HepG2 (cell line): ENCODE measurements around the gene OTUB2. TPM values are rescaled to one million over a fixed set of nuclear protein-coding genes. Genes with fewer than 3 reads are reported as not detected.

Source experiments
- BHLHE40 ChIP-seq: IDR thresholded peaks from 2 replicates; pipeline ENCODE4 v1.6.1; 2011; ENCODE audit warnings: low read length, improper control_type of control experiment
- CBX5 ChIP-seq: sonication (generic); formaldehyde crosslinking; IDR thresholded peaks from 2 replicates; pipeline ENCODE4 v1.4.0; 2020; ENCODE audit warnings: missing genetic modification reagents, borderline replicate concordance
- EHMT2 ChIP-seq: fragments of 200-600 bp; sonication (generic); IDR thresholded peaks from 2 replicates; pipeline ENCODE4 v1.7.0; 2017; ENCODE audit warnings: antibody characterized with exemption, low read depth, low read length, borderline replicate concordance
- HMGA1 ChIP-seq: sonication (generic); formaldehyde crosslinking; conservative IDR thresholded peaks from 2 replicates; pipeline ENCODE4 v1.4.0; 2020; ENCODE audit warnings: missing genetic modification reagents
- HOXD1 ChIP-seq: sonication (generic); formaldehyde crosslinking; IDR thresholded peaks from 2 replicates; pipeline ENCODE4 v1.5.0; 2020; ENCODE audit warnings: missing genetic modification reagents
- RBM39 ChIP-seq: fragments of 200-400 bp; formaldehyde crosslinking; IDR thresholded peaks from one replicate; pipeline ENCODE4 v1.6.1; 2018; ENCODE audit warnings: antibody characterized with exemption, mild to moderate bottlenecking, low read depth, low read length; ENCODE audit not compliant: poor library complexity, severe bottlenecking
- RCOR2 ChIP-seq: IDR thresholded peaks from 2 replicates; pipeline ENCODE4 v1.6.1; 2016; ENCODE audit warnings: missing biosample characterization, missing genetic modification reagents
- SETDB1 ChIP-seq: sonication (generic); formaldehyde crosslinking; IDR thresholded peaks from 2 replicates; pipeline ENCODE4 v1.5.1; 2020; ENCODE audit warnings: missing genetic modification reagents, mild to moderate bottlenecking, borderline replicate concordance
- SRY ChIP-seq: sonication (generic); formaldehyde crosslinking; IDR thresholded peaks from 2 replicates; pipeline ENCODE4 v1.8.0; 2022; ENCODE audit warnings: mild to moderate bottlenecking, missing genetic modification reagents
- TCF12 ChIP-seq, 2 experiments: fragments of 450-650 bp in 1 of 2; sonication (generic) in 1 of 2; formaldehyde crosslinking in 1 of 2; IDR thresholded peaks; 2 replicates each; pipeline versions ENCODE4 v1.6.1 to v1.8.0; 2017 to 2022; ENCODE audit warnings: antibody characterized with exemption in 1 of 2, mild to moderate bottlenecking in 1 of 2, missing genetic modification reagents in 1 of 2, moderate library complexity in 1 of 2
- TMF1 ChIP-seq: sonication (generic); formaldehyde crosslinking; IDR thresholded peaks from 2 replicates; pipeline ENCODE4 v1.8.1; 2022; ENCODE audit warnings: low read depth, missing genetic modification reagents
- ZNF10 ChIP-seq: sonication (generic); formaldehyde crosslinking; IDR thresholded peaks from 2 replicates; pipeline ENCODE4 v1.4.0; 2020; ENCODE audit warnings: mild to moderate bottlenecking, low read depth, missing genetic modification reagents, borderline replicate concordance
- ZNF138 ChIP-seq: sonication (generic); formaldehyde crosslinking; IDR thresholded peaks from 2 replicates; pipeline ENCODE4 v1.5.0; 2020; ENCODE audit warnings: mild to moderate bottlenecking, low read depth, missing genetic modification reagents
- ZNF441 ChIP-seq: sonication (generic); formaldehyde crosslinking; IDR thresholded peaks from 2 replicates; pipeline ENCODE4 v1.7.0; 2021; ENCODE audit warnings: missing genetic modification reagents, borderline replicate concordance
- ZNF577 ChIP-seq: sonication (generic); formaldehyde crosslinking; IDR thresholded peaks from 2 replicates; pipeline ENCODE4 v1.4.0; 2020; ENCODE audit warnings: mild to moderate bottlenecking, low read depth, missing genetic modification reagents, borderline replicate concordance
- ZNF589 ChIP-seq: sonication (generic); formaldehyde crosslinking; conservative IDR thresholded peaks from 2 replicates; pipeline ENCODE4 v1.8.0; 2022; ENCODE audit warnings: mild to moderate bottlenecking, moderate library complexity, missing genetic modification reagents
- ZNF614 ChIP-seq: IDR thresholded peaks from 2 replicates; pipeline ENCODE4 v1.6.1; 2018; ENCODE audit warnings: missing biosample characterization, missing genetic modification reagents, inconsistent platforms, borderline replicate concordance
- polyA plus RNA-seq, 8 experiments: library from polyadenylated mRNA; depleted of rRNA in 3 of 8; stranded (reverse) in 7 of 8; unstranded in 1 of 8; fragments of >200 nt; fragmentation: Illumina TruSeq in 4 of 8; extraction: Trizol in 4 of 8; gene quantifications; 2 replicates each; pipeline versions ENCODE4 v1.2.1 to v1.2.3, GENCODE V29; 2011 to 2016; ENCODE audit warnings: low read depth in 4 of 8, missing spikeins in 1 of 8, mixed read lengths in 1 of 8; ENCODE audit not compliant: insufficient read depth in 1 of 8
- total RNA-seq, 5 experiments: library from RNA; depleted of rRNA; stranded (reverse); fragments of >200 nt; fragmentation: Illumina TruSeq; extraction: Trizol; gene quantifications; 2 replicates each; pipeline ENCODE4 v1.2.3, GENCODE V29; 2016; ENCODE audit warnings: low read depth in 1 of 5
- TF ChIP-seq, protein P1 (sequence below): sonication (generic); formaldehyde crosslinking; IDR thresholded peaks from 2 replicates; pipeline ENCODE4 v1.8.1; 2023; ENCODE audit warnings: mild to moderate bottlenecking, moderate library complexity, missing genetic modification reagents
- TF ChIP-seq, protein P2 (sequence below), 2 experiments: sonication (generic) in 1 of 2; formaldehyde crosslinking in 1 of 2; IDR thresholded peaks; 2 replicates each; pipeline versions ENCODE4 v1.4.0 to v1.6.1; 2018 to 2020; ENCODE audit warnings: missing genetic modification reagents in 2 of 2, borderline replicate concordance in 1 of 2, low read depth in 1 of 2, mild to moderate bottlenecking in 1 of 2, missing biosample characterization in 1 of 2
- TF ChIP-seq, protein P3 (sequence below): IDR thresholded peaks from 2 replicates; pipeline ENCODE4 v1.6.1; 2016; ENCODE audit warnings: low read depth, missing genetic modification reagents, missing compliant biosample characterization

OTUB2 gene
- total and polyA plus RNA-seq, 2 of the 13 experiments (the other 11 are each of a cell fraction or from before 2014, with no cell fraction given), result 2.2 to 2.4 TPM

DNA sequence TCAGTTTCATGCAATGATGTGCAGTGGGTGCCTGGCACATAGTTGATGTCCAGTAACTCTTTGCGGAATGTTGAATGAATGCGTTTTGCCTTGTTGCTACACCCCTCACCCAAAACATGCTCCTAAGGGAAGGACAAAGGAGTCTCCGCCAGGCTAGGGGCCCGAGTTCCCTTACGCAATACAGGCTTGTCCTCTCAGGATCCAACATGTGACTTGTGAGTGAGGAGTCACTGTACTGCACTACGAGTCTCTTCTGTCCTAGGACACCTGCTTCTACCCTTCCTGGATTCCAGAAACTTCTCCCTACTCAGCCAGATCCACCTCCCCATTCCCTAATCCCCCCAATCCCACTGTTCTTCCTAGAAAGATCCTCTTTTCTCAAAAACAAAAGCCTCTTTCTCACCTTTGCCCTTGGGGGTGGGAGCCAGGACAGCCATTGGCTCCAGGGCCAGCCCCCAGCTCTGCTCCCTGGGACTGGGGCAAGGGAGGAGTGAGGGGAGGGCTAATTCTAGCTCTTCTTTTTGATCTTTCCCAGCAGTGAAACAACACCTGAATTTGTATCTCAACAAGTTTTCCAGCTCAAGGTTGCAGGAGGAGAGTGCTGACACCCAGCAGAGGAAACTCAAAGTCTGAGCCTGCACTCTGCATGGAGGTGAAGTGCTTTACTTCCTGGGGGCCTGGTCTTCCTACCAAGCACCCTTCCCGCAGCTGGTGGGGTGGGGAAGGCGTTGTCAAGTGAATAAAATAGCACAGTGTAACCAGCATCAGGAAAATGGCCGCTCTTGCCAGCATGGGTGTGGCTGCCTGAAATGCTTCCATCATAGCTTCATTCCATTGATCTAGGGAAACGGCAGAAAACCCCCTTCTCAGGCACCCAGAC is 3.4 kb upstream of the OTUB2 start (continued):
- TF ChIP-seq, protein P1, sequence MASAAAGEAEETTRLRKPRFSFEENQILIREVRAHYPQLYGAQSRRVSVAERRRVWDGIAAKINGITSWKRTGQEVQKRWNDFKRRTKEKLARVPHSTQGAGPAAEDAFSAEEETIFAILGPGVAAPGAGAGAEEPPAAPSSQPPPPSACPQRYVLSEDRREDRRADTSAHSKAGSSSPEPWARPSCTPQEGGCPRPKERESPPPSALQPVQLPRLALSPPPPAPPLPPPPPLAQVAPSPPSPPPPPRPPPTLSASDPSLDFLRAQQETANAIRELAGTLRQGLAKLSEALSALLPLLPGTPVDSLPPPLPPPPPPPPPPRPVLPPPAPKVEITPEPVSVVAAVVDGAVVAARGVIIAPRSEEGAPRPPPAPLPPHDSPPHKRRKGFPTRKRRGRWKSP (CRISPR knock-in tag), result 0 out of 2 replicates have a peak, but pooled peaks have one; percentile 52
- 0 out of 2 replicates have a peak, but pooled peaks have one; percentile 36 for TF ChIP-seq HOXD1 (CRISPR knock-in tag)
- TF ChIP-seq TCF12 (IDR thresholded peaks at IDR 0.05), result no peak
- TF ChIP-seq TCF12 (CRISPR knock-in tag; IDR thresholded peaks at IDR 0.05), result no peak; the same call in 1 of the 2 replicates
- TF ChIP-seq, protein P2, sequence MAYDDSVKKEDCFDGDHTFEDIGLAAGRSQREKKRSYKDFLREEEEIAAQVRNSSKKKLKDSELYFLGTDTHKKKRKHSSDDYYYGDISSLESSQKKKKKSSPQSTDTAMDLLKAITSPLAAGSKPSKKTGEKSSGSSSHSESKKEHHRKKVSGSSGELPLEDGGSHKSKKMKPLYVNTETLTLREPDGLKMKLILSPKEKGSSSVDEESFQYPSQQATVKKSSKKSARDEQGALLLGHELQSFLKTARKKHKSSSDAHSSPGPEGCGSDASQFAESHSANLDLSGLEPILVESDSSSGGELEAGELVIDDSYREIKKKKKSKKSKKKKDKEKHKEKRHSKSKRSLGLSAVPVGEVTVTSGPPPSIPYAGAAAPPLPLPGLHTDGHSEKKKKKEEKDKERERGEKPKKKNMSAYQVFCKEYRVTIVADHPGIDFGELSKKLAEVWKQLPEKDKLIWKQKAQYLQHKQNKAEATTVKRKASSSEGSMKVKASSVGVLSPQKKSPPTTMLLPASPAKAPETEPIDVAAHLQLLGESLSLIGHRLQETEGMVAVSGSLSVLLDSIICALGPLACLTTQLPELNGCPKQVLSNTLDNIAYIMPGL (CRISPR knock-in tag; IDR thresholded peaks at IDR 0.05; ENCODE audit: borderline replicate concordance in 1 of 2, low read depth in 1 of 2), result peak in 1 of 2 experiments; percentile 44; a peak in 1 of 4 replicates
- TF ChIP-seq ZNF10 (CRISPR knock-in tag), result no peak
- peak; percentile 10; the same call in 1 of the 2 replicates for TF ChIP-seq BHLHE40
- no peak for TF ChIP-seq TMF1
- no peak for TF ChIP-seq RBM39
- TF ChIP-seq EHMT2, result no peak
- TF ChIP-seq RCOR2 (CRISPR knock-in tag), result no peak
- TF ChIP-seq, protein P3, sequence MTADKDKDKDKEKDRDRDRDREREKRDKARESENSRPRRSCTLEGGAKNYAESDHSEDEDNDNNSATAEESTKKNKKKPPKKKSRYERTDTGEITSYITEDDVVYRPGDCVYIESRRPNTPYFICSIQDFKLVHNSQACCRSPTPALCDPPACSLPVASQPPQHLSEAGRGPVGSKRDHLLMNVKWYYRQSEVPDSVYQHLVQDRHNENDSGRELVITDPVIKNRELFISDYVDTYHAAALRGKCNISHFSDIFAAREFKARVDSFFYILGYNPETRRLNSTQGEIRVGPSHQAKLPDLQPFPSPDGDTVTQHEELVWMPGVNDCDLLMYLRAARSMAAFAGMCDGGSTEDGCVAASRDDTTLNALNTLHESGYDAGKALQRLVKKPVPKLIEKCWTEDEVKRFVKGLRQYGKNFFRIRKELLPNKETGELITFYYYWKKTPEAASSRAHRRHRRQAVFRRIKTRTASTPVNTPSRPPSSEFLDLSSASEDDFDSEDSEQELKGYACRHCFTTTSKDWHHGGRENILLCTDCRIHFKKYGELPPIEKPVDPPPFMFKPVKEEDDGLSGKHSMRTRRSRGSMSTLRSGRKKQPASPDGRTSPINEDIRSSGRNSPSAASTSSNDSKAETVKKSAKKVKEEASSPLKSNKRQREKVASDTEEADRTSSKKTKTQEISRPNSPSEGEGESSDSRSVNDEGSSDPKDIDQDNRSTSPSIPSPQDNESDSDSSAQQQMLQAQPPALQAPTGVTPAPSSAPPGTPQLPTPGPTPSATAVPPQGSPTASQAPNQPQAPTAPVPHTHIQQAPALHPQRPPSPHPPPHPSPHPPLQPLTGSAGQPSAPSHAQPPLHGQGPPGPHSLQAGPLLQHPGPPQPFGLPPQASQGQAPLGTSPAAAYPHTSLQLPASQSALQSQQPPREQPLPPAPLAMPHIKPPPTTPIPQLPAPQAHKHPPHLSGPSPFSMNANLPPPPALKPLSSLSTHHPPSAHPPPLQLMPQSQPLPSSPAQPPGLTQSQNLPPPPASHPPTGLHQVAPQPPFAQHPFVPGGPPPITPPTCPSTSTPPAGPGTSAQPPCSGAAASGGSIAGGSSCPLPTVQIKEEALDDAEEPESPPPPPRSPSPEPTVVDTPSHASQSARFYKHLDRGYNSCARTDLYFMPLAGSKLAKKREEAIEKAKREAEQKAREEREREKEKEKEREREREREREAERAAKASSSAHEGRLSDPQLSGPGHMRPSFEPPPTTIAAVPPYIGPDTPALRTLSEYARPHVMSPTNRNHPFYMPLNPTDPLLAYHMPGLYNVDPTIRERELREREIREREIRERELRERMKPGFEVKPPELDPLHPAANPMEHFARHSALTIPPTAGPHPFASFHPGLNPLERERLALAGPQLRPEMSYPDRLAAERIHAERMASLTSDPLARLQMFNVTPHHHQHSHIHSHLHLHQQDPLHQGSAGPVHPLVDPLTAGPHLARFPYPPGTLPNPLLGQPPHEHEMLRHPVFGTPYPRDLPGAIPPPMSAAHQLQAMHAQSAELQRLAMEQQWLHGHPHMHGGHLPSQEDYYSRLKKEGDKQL, result no peak
- TF ChIP-seq ZNF441 (CRISPR knock-in tag), result no peak
- no peak for TF ChIP-seq SETDB1 (CRISPR knock-in tag)
- TF ChIP-seq ZNF138, result no peak
- no peak for TF ChIP-seq ZNF589 (CRISPR knock-in tag)
- no peak for TF ChIP-seq HMGA1 (CRISPR knock-in tag)
- TF ChIP-seq SRY, result no peak
- no peak for TF ChIP-seq CBX5
- TF ChIP-seq ZNF577 (CRISPR knock-in tag), result no peak
- TF ChIP-seq ZNF614, result no peak
